GM18907 (cell line): ENCODE data around the gene ING1.

Source experiments
- ATAC-seq: cut with Tn5 transposase; IDR thresholded peaks from one replicate; pipeline ENCODE4 v1.9.1; 2021; ENCODE audit warnings: mild to moderate bottlenecking, moderate library complexity; ENCODE audit not compliant: unreplicated experiment

The ING1 gene

DNA sequence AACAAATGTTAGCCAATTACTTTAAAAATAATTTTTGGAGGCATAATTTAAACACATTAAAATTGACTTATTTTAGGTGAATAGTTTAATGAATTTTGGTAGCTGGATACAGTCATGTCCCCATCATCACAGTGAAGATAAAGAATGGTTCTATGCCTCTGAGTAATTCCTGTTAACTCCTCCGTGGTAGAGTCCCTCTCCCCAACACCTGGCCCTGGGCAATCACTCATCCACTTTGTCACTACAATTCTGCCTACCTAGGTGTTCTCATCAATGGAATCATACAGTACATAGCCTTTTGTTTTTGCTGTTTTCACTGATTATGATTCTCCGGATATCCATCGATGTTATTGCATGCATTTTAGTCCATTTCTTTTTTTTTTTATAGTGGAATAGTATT lies 55.6 kb downstream of the ING1 start:
- no peak for ATAC-seq

- no peak for ATAC-seq
These were observed 57.2 kb downstream of the ING1 start for GRCh38 chr13:110770678-110771077.

GRCh38 chr13:110771194-110771593 lies 57.7 kb downstream of the ING1 start:
- no peak for ATAC-seq

DNA sequence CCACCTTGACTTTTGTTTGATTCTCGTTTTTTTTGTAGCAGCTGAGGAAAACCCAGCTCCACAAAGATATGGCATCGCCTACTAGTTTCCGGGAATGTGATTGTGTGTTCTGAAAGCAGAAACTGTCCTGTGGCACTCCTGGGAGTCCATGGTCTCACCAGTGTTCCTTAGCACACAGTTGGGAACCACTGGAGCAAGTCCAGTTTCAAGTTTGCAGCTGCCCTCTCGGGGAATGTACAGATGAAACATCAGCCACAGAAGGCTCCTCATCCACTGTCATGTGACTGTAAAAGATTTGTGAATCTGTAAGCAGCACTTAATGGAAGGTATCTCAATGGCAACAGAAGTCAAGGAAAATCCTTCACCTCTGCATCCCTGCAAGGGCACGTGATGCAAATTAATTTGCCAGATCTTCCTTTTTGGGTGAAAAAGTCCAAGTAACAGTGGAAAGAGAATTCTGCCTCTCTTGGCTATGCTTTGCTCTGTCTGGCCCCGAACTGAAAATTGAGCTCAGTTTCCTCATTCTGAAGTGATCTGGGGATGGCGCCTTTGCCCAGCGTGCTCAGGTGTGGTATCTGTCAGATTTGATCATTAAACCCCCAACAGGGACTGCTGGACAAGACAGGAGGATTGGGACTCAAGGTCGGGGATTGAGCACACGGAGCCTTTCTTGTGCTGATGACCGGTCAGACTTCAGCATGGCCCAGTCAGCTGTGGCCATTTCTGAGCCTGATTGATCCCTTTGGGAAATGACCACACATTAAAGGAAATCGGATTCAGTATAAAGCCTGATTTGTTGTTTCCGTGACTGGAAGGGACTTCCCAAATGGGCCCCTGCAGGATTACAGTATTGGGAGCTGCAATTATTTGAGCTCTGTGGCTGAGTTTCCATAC lies 58.8 kb downstream of the ING1 start:
- no peak for ATAC-seq
